Activated naive CD4-positive, alpha-beta T cell treated with anti-CD3 and anti-CD28 coated beads for 36 hours (primary cell): Measurements from ENCODE around the gene PDLIM4. TPM values are rescaled to one million over a fixed set of nuclear protein-coding genes. Genes with fewer than 3 reads are reported as not detected.

Source experiments
- CTCF ChIA-PET: fragments of 350-600 bp; sonication (Branson Sonifier 250); formaldehyde crosslinking; loops from one replicate; lab custom pipeline; 2021; ENCODE audit warnings: antibody characterized with exemption; lab: Charles Lee
- DNase-seq: peaks from one replicate; pipeline ENCODE4 v3.0.0-alpha.2; 2020
- H3K27ac Mint-ChIP-seq: one replicate; pipeline ENCODE4 v1.8.0; 2021; ENCODE audit warnings: mild to moderate bottlenecking, mixed read lengths
- H3K27me3 Mint-ChIP-seq: one replicate; pipeline ENCODE4 v1.8.0; 2021; ENCODE audit warnings: low read depth, mixed read lengths
- H3K36me3 Mint-ChIP-seq: one replicate; pipeline ENCODE4 v1.8.0; 2021; ENCODE audit warnings: low read depth, mixed read lengths
- H3K4me1 Mint-ChIP-seq: one replicate; pipeline ENCODE4 v1.8.0; 2021; ENCODE audit warnings: low read depth, mixed read lengths
- H3K4me3 Mint-ChIP-seq: one replicate; pipeline ENCODE4 v1.8.0; 2021; ENCODE audit warnings: mild to moderate bottlenecking, moderate library complexity, mixed read lengths
- H3K9me3 Mint-ChIP-seq: one replicate; pipeline ENCODE4 v1.8.0; 2021; ENCODE audit warnings: mixed read lengths
- intact Hi-C: fragments of 100-400 bp; cut with micrococcal nuclease; formaldehyde crosslinking; loops from one replicate; pipeline ENCODE4 v1.15.1; 2023
- total RNA-seq, 2 experiments: library from RNA; stranded (reverse); gene quantifications; one replicate each; pipeline ENCODE4 v1.2.3, GENCODE V29; 2021

The PDLIM4 gene, protein sequence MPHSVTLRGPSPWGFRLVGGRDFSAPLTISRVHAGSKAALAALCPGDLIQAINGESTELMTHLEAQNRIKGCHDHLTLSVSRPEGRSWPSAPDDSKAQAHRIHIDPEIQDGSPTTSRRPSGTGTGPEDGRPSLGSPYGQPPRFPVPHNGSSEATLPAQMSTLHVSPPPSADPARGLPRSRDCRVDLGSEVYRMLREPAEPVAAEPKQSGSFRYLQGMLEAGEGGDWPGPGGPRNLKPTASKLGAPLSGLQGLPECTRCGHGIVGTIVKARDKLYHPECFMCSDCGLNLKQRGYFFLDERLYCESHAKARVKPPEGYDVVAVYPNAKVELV
- not detected for total RNA-seq

DNA sequence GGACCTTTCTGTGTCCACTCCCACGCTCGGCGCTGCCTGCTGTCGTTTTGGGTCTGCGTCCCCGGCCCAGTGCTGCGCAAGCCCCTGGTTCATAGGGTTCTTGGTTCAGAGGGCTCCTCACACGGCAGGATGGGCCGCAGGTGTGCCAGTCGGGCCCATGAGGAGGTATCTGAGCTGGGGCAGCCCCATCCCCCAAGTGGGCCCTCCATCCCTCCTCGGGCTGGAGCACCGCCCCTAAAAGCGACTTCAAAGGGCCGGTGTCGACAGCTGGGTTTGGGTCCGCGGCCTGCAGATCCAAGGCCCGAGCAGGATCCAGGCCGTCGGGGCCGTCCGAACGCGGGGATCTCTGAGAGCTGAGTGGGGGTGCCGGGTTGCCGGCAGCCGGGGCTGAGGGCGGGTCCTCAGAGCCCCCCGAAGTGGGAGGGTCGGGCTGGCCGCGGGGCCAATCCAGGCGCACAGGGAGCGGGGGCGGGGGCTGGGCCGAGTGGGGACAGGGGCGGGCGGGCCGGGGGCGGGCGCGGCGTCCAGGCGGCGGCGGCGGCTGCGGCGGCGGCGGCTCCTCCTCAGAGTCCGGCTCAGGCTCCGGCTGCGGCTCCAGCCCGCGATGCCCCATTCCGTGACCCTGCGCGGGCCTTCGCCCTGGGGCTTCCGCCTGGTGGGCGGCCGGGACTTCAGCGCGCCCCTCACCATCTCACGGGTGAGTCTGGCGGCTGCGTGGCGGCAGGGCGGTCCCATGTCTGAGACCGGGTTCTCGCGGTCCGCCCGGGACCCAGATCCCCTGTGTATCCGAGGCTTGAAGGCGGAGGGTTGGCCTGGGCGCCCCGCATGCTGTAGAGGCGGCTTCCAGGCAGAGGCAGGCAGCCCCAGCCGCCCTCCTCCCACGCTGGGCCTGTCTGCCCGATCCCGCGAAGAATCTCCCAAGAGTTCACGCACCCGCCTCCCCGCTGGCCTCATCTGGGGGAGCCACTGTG, at the start of gene PDLIM4:
TSS of gene PDLIM4 (plus strand) at position 566 of the 971 bp plus-strand sequence. CDS start at position 605, 39 bp downstream.
- H3K27ac Mint-ChIP-seq: no peak within 1 kb of the TSS
- H3K36me3 Mint-ChIP-seq: no peaks in the 10 kb centered on the region
- H3K4me1 Mint-ChIP-seq: peaks cover 14% of the 10 kb centered on the region
- H3K4me3 Mint-ChIP-seq: no peak within 1 kb of the TSS
- H3K9me3 Mint-ChIP-seq: no peaks in the 10 kb centered on the region
- peaks cover 12% of the 10 kb centered on the region for H3K27me3 Mint-ChIP-seq
- intact Hi-C loops: no loop called here
- CTCF ChIA-PET: interaction anchor here (2.2 kb wide), 1 partner anchor 19 kb away, joined by 9 read pairs; no protein-coding TSS in a partner anchor
- peak; percentile 4 for DNase-seq

DNA sequence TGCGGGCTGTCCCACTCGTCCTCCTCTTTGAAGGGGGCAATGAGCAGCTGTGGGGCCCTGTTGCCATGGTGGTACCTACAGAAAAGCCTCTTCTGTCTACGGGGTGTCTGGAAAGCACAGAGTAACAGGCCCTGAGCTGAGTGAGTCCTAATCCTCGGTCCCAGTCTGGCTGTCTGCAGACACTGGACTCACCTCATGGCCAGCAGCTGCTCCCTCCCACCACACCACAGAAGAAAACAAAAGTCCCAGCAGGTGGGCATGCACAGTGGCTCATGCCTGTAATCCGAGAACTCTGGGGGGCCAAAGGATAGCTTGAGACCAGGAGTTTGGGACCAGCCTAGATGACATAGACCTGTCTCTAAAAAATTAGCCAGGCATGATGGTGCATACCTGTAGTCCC, 49.7 kb upstream of the PDLIM4 start:
- Mint-ChIP-seq H3K4me3 (no peak overlapping the region), H3K9me3 (no peaks in the 10 kb centered on the region), H3K27ac (no peak overlapping the region), H3K27me3 (peaks cover 4% of the 10 kb centered on the region), H3K36me3 (no peaks in the 10 kb centered on the region), H3K4me1 (no peaks in the 10 kb centered on the region)
- intact Hi-C loops: no loop called here
- no peak for DNase-seq
- CTCF ChIA-PET: interaction anchor here (2.5 kb wide), 1 partner anchor 31 kb away, joined by 10 read pairs; no protein-coding TSS in a partner anchor

DNA sequence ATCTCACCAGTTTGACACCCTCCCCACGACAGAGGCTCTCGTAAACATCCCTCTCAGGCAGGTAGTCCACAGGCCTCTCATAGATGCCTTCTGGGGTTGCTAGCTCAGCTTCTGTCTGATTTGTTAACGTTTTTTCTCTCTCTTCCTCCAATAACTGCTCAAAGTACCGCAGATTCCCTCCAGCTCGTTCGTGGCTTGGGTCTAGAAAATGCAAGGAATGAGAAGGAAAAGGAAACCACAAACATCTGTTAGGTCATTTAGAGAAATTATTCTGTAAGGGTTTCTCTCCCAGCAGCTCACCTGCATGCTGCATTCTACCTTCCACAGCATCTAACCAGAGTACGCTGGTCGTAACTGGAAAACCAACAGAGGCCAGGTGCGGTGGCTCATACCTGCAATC, 48.4 kb upstream of the PDLIM4 start:
- Mint-ChIP-seq H3K4me1 (no peaks in the 10 kb centered on the region), H3K36me3 (no peaks in the 10 kb centered on the region), H3K9me3 (no peaks in the 10 kb centered on the region), H3K27me3 (peaks cover 3% of the 10 kb centered on the region), H3K27ac (no peak overlapping the region), H3K4me3 (no peak overlapping the region)
- no peak for DNase-seq
- CTCF ChIA-PET: interaction anchor here (1.0 kb wide), 1 partner anchor 21 kb away, joined by 4 read pairs; no protein-coding TSS in a partner anchor
- intact Hi-C loops: no loop called here

DNA sequence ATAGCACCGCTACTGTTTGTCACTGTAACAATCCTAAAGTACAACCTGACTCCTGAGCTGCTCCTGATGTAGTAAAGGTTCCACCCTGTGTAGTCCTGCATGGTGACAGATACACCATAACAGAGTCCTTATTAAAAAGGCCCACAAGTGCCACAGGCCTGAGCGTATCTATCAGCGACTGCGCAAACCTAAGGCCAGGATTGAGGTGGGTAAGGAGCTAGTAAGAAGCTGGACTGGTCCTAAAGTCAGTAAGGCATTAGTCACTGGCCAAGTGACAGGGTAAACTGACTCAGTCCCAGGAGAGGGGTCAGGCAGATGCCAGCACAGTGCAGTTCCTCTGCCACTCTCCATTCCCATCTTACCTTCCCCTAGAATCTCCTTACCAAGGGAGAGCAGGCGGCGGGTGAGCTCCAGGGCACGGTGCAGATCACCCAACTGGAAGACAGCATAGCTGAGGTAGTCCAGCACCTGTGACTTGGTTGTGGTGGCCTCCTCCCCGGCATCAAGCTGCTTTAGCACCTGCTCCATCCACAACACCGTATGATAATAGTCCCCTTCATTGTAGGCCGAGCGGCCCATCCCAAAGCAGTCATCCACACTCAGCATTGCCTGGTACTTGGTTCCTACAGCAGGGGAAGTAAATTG, 47.5 kb upstream of the PDLIM4 start:
- intact Hi-C loops: no loop called here
- H3K27ac Mint-ChIP-seq: no peak overlapping the region

DNA sequence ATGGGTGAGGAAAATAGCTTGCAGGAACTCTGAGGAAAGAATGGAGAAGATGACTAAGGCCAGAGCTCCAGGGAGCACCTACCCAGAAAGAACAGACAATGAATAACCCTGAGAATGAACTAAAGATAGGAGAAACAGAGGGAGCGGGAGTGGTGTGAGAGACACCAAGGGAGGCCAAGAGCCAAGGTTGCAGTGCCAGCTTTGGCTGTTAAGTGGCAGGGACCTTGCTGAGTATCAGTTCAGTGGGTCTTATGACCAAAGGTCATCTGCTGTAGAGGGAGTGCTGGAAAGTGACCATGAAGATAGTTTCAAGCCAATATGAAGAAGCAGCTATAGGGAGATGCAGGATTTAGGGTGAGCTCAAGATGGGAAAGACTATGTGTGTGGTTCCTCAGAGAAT, 46.6 kb upstream of the PDLIM4 start:
- Mint-ChIP-seq H3K9me3 (no peaks in the 10 kb centered on the region), H3K27me3 (no peaks in the 10 kb centered on the region), H3K4me1 (no peaks in the 10 kb centered on the region), H3K27ac (no peak overlapping the region), H3K4me3 (no peak overlapping the region), H3K36me3 (no peaks in the 10 kb centered on the region)
- DNase-seq: no peak
- intact Hi-C loops: no loop called here
- CTCF ChIA-PET: interaction anchor here (1.7 to 2.3 kb wide), 2 partner anchors 27 to 81 kb away, joined by 3 to 7 read pairs; no protein-coding TSS in a partner anchor

More for the DNA sequence above, 47.5 kb upstream of the PDLIM4 start:
- Mint-ChIP-seq H3K36me3 (no peaks in the 10 kb centered on the region), H3K9me3 (no peaks in the 10 kb centered on the region), H3K27me3 (peaks cover 3% of the 10 kb centered on the region), H3K4me3 (no peak overlapping the region), H3K4me1 (no peaks in the 10 kb centered on the region)
- no peak for DNase-seq
- CTCF ChIA-PET: no interaction called here

DNA sequence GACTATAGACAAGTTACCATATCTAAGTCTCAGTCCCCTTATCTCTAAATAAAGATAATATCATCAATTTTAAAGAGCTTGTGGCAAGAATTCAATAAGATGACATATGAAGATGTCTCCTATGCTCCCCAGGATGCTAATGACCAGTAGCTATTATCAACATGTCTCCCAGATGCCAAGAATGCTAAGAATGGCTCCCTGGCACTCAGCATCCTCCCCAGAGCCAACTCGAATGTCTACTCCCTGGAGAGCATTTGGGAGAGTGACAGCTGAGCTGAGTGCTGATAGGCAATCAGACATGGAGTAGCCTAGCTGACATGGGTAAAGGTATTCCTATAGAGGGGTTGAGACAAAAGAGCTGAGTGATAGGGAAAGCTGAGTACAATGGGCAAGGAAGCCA, 45.7 kb upstream of the PDLIM4 start:
- Mint-ChIP-seq H3K4me1 (no peaks in the 10 kb centered on the region), H3K27ac (no peak overlapping the region), H3K9me3 (no peaks in the 10 kb centered on the region), H3K4me3 (no peak overlapping the region), H3K27me3 (no peaks in the 10 kb centered on the region), H3K36me3 (no peaks in the 10 kb centered on the region)
- CTCF ChIA-PET: interaction anchor here (1.7 to 2.3 kb wide), 2 partner anchors 26 to 80 kb away, joined by 3 to 7 read pairs; no protein-coding TSS in a partner anchor
- intact Hi-C loops: no loop called here
- DNase-seq: no peak

DNA sequence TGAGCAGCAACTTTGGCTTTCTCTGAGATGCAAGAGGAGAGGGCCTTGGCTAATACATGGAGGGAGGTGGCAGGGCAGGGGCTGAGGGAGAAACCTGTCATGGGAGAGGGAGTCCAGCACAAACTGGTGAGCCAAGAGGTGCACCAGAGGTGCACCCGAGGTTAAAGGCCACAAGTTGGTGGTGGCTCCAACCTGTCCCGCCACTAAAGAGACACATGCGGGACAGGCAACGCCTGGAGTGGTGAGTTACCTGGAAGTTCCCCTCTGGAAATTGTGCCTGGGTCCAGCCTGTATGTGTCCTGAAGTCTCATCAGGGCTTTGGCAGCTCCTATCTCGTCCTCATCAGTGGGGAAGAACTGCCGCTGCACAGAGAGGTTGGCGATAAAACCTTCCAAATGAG, 43.8 kb upstream of the PDLIM4 start:
- CTCF ChIA-PET: no interaction called here
- Mint-ChIP-seq H3K36me3 (no peaks in the 10 kb centered on the region), H3K9me3 (no peaks in the 10 kb centered on the region), H3K4me3 (no peak overlapping the region), H3K4me1 (no peaks in the 10 kb centered on the region), H3K27ac (no peak overlapping the region), H3K27me3 (no peaks in the 10 kb centered on the region)
- DNase-seq: no peak
- intact Hi-C loops: no loop called here

DNA sequence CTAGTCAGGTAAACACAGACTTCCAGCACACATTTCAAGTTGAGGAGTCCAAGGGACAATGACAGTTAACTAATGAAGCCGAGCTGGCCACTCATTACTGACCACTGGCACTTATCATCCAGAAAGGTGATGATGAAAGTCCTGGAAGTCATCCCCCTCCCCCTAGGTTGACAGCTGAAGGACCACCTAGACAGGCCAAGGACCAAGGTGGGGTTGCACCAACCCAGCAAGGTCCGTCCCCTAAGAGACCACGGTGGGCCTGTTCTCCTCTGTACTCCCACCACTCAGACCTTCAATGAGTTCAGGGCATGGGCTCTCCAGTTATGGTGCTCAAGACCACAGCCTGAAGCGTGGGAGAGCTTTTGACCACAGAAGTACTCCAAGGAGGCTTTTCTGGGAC, 43.0 kb upstream of the PDLIM4 start:
- Mint-ChIP-seq H3K36me3 (no peaks in the 10 kb centered on the region), H3K4me3 (no peak overlapping the region), H3K4me1 (no peaks in the 10 kb centered on the region), H3K27me3 (no peaks in the 10 kb centered on the region), H3K27ac (no peak overlapping the region), H3K9me3 (no peaks in the 10 kb centered on the region)
- CTCF ChIA-PET: interaction anchor here (0.8 to 1.4 kb wide), 3 partner anchors 9 to 24 kb away, joined by 3 to 4 read pairs (median 4); no protein-coding TSS in a partner anchor
- no peak for DNase-seq
- intact Hi-C loops: no loop called here

DNA sequence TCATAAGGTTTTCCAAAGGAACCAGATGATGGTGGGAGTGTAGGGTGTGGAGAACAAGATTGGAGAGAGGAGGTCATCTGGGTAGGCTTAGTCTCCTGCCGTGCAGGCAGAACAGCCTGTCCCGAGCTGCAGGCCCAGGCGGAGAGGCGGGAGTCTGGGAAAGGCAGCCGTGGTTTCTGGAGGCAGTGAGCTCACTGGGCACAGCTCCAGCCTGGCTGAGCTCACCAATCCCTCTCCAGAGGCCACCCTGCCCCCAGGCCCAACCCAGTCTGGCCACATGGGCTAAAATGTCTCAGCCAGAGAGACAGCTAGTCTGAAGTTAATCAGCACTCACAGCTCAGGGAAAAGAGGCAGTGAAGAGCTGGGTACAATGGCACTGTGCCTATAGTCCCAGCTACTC, 42.2 kb upstream of the PDLIM4 start:
- CTCF ChIA-PET: interaction anchor here (0.8 to 1.4 kb wide), 4 partner anchors 9 to 24 kb away, joined by 3 to 4 read pairs (median 4); no protein-coding TSS in a partner anchor

DNA sequence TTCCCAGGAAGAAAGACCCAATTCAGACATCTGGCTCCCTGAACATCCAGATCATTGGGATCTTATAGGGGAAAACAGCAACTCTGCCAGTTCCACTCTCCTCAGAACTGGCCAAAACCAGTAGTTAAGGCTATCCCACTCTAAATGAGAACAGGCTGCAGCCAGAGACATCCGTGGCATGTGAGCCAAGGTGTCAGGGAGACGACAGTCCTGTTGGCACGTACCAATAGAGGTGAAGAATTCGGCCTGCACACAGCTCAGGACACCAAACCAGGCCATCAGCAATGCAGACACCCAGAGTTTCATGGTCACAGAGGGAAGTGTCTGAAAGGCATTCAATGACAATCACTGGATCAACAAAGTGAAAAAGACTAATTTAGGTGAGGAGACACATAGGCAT, 39.2 kb upstream of the PDLIM4 start:
- no peak for DNase-seq
- H3K9me3 Mint-ChIP-seq: no peaks in the 10 kb centered on the region
- H3K4me1 Mint-ChIP-seq: no peaks in the 10 kb centered on the region
- CTCF ChIA-PET: interaction anchor here (1.4 kb wide), 1 partner anchor 20 kb away, joined by 4 read pairs; no protein-coding TSS in a partner anchor
- H3K27ac Mint-ChIP-seq: no peak overlapping the region
- intact Hi-C loops: no loop called here
- no peaks in the 10 kb centered on the region for H3K27me3 Mint-ChIP-seq
- no peak overlapping the region for H3K4me3 Mint-ChIP-seq
- H3K36me3 Mint-ChIP-seq: no peaks in the 10 kb centered on the region

More for the DNA sequence above, 42.2 kb upstream of the PDLIM4 start:
- Mint-ChIP-seq H3K36me3 (no peaks in the 10 kb centered on the region), H3K9me3 (no peaks in the 10 kb centered on the region), H3K27me3 (no peaks in the 10 kb centered on the region), H3K4me3 (no peak overlapping the region), H3K4me1 (no peaks in the 10 kb centered on the region), H3K27ac (no peak overlapping the region)
- intact Hi-C loops: no loop called here
- no peak for DNase-seq

DNA sequence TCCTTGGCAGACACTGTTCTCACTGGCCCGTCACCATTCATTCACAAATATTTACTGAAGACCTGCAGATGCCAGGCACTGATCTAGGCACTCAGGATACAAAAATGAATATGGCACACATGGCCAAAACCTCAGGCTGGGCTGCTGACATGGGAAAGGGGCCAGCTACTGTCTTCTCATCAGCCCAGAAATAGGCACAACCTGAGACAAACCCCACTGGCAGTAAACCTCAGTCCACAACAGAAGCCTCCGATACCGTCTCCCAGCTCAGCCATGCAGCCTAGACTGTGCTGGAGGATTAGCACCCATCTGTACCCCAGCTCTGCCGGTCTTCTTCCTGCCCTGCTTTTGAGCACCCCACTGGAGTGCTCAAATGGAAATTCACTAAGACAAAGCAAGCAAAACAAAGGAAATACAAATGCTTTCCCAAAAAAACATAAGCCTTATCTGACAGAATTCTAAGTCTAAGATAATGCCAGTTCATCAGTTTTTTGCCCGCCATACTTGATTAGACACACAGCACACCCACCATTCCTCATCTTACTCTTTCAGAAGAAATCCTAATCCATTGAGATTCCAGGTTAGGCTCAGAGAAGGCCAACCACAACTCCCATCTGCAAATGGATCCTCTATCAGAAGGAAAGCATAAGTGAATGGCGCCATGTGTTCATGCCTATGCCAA, 38.1 kb upstream of the PDLIM4 start:
- CTCF ChIA-PET: interaction anchor here (2.5 kb wide), 1 partner anchor 19 kb away, joined by 6 read pairs; no protein-coding TSS in a partner anchor
- Mint-ChIP-seq H3K36me3 (no peaks in the 10 kb centered on the region), H3K9me3 (no peaks in the 10 kb centered on the region), H3K4me3 (no peak overlapping the region), H3K27ac (no peak overlapping the region), H3K27me3 (no peaks in the 10 kb centered on the region), H3K4me1 (no peaks in the 10 kb centered on the region)
- no peak for DNase-seq
- intact Hi-C loops: no loop called here
